Measurements from ENCODE around the gene TCEANC2.
"Not testable (repeated sequence)": the region's sequence is repeated elsewhere in the genome, so short reads cannot be mapped to it uniquely, and the experiment has no call there.

TCEANC2 gene

GRCh38 chr1:54052934-54053744 lies at the start of gene TCEANC2, which contains the start of gene TMEM59:
TCEANC2 (plus strand) TSS chr1:54053608; CDS start chr1:54054423, 815 bp downstream.
TMEM59 (minus strand) TSS chr1:54053204; CDS start chr1:54053188, 16 bp downstream.
- peak; percentile 99 for DNase-seq

- not testable (repeated sequence) for DNase-seq
Observed at GRCh38 chr1:54003750-54004480, 49.5 kb upstream of the TCEANC2 start.

- no peak for DNase-seq
Observed at GRCh38 chr1:54004481-54005049, 48.8 kb upstream of the TCEANC2 start.

- no peak for DNase-seq
Observed at GRCh38 chr1:54006508-54006907, 46.9 kb upstream of the TCEANC2 start.

GRCh38 chr1:54007613-54008012 lies 45.8 kb upstream of the TCEANC2 start:
- DNase-seq, result no peak

GRCh38 chr1:54008876-54009275 lies 44.5 kb upstream of the TCEANC2 start:
- DNase-seq, result no peak

- no peak for DNase-seq
Observed at GRCh38 chr1:54009406-54009805, 44.0 kb upstream of the TCEANC2 start.

- DNase-seq, result no peak
Observed at GRCh38 chr1:54010415-54011117, 42.8 kb upstream of the TCEANC2 start.

- DNase-seq, result no peak
Observed at GRCh38 chr1:54011316-54012007, 41.9 kb upstream of the TCEANC2 start.

GRCh38 chr1:54012008-54012325 lies 41.4 kb upstream of the TCEANC2 start:
- DNase-seq, result no peak

- DNase-seq, result no peak
Observed at GRCh38 chr1:54012863-54013262, 40.5 kb upstream of the TCEANC2 start.

- DNase-seq, result no peak
Observed at GRCh38 chr1:54013393-54014008, 39.9 kb upstream of the TCEANC2 start.

- no peak for DNase-seq
Observed at GRCh38 chr1:54014009-54014629, 39.3 kb upstream of the TCEANC2 start.

- no peak for DNase-seq
Observed at GRCh38 chr1:54016343-54017282, 36.8 kb upstream of the TCEANC2 start.

GRCh38 chr1:54017979-54018378 lies 35.4 kb upstream of the TCEANC2 start, which contains the start of gene LDLRAD1:
LDLRAD1 (minus strand) TSS chr1:54018186; CDS start chr1:54018112, 74 bp downstream.
- DNase-seq, result peak; percentile 26

- no peak for DNase-seq
Observed at GRCh38 chr1:54018635-54019034, 34.8 kb upstream of the TCEANC2 start.

- not testable (repeated sequence) for DNase-seq
Observed at GRCh38 chr1:54019562-54020176, 33.7 kb upstream of the TCEANC2 start.

GRCh38 chr1:54024358-54024757 lies 29.1 kb upstream of the TCEANC2 start:
- DNase-seq, result no peak

GRCh38 chr1:54024811-54025210 lies 28.6 kb upstream of the TCEANC2 start:
- not testable (repeated sequence) for DNase-seq

GRCh38 chr1:54027848-54028247 lies 25.6 kb upstream of the TCEANC2 start:
- no peak for DNase-seq
